ENCODE measurements around the gene NECAB2. TPM values are rescaled to one million over a fixed set of nuclear protein-coding genes. Genes with fewer than 3 reads are reported as not detected.

The NECAB2 gene
- total RNA-seq, 4 donors from 2014 or later: 0.90 TPM; not detected in 3

GRCh38 chr16:84022644-84023043 lies 54.6 kb downstream of the NECAB2 start:
- Histone ChIP-seq H3K27ac (no peak overlapping the region), H3K4me3 (no peak overlapping the region), H3K9me3 (peaks cover 0 to 42% (median 0%) of the 10 kb centered on the region in 4 donors), H3K36me3 (no peaks in the 10 kb centered on the region), H3K27me3 (peaks cover 0 to 5% of the 10 kb centered on the region in 2 donors), H3K4me1 (no peaks in the 10 kb centered on the region)
- WGBS, 2 donors: 68 to 75% methylated on average over 9 to 11 of the region's 11 CpGs
- DNase-seq (ENCODE audit: low spot score in 2 of 2): no peak
- TF ChIP-seq CTCF (IDR thresholded peaks at IDR 0.05) (no peak), POLR2A (IDR thresholded peaks at IDR 0.05) (no peak), EP300 (IDR thresholded peaks at IDR 0.05) (no peak)

GRCh38 chr16:84024854-84025253 lies 56.8 kb downstream of the NECAB2 start:
- WGBS, 2 donors: 58 to 75% methylated on average over 9 of the region's 9 CpGs
- DNase-seq (ENCODE audit: low spot score in 2 of 2): no peak
- TF ChIP-seq EP300 (IDR thresholded peaks at IDR 0.05) (no peak), CTCF (IDR thresholded peaks at IDR 0.05) (no peak), POLR2A (IDR thresholded peaks at IDR 0.05) (no peak)

GRCh38 chr16:84026606-84027005 lies 58.6 kb downstream of the NECAB2 start:
- no peaks in the 10 kb centered on the region for H3K4me1 ChIP-seq
- H3K27ac ChIP-seq: no peak overlapping the region
- no peaks in the 10 kb centered on the region for H3K36me3 ChIP-seq
- peaks cover 0 to 11% (median 0%) of the 10 kb centered on the region in 4 donors for H3K9me3 ChIP-seq
- WGBS, 2 donors: 75 to 84% methylated on average over 10 of the region's 10 CpGs
- H3K4me3 ChIP-seq: no peak overlapping the region
- H3K27me3 ChIP-seq: peaks cover 0 to 5% of the 10 kb centered on the region in 2 donors
- no peak for TF ChIP-seq EP300 (IDR thresholded peaks at IDR 0.05)
- no peak for TF ChIP-seq CTCF (IDR thresholded peaks at IDR 0.05)
- no peak for TF ChIP-seq POLR2A (IDR thresholded peaks at IDR 0.05)
- no peak for DNase-seq (ENCODE audit: low spot score in 2 of 2)

More at GRCh38 chr16:84024854-84025253, 56.8 kb downstream of the NECAB2 start:
- H3K36me3 ChIP-seq: no peaks in the 10 kb centered on the region
- H3K4me1 ChIP-seq: no peaks in the 10 kb centered on the region
- peaks cover 0 to 29% (median 0%) of the 10 kb centered on the region in 4 donors for H3K9me3 ChIP-seq
- peaks cover 0 to 5% of the 10 kb centered on the region in 2 donors for H3K27me3 ChIP-seq
- no peak overlapping the region for H3K27ac ChIP-seq
- no peak overlapping the region for H3K4me3 ChIP-seq

GRCh38 chr16:84027625-84028024 lies 59.6 kb downstream of the NECAB2 start:
- 73 to 74% methylated on average over 15 of the region's 15 CpGs for WGBS, 2 donors
- no peak for DNase-seq (ENCODE audit: low spot score in 2 of 2)
- TF ChIP-seq POLR2A (IDR thresholded peaks at IDR 0.05) (no peak), CTCF (IDR thresholded peaks at IDR 0.05) (no peak), EP300 (IDR thresholded peaks at IDR 0.05) (no peak)

GRCh38 chr16:84029297-84030047 lies 61.4 kb downstream of the NECAB2 start:
- no peak overlapping the region for H3K27ac ChIP-seq
- no peaks in the 10 kb centered on the region for H3K9me3 ChIP-seq
- WGBS, 2 donors: 70% methylated on average over 14 of the region's 14 CpGs
- no peaks in the 10 kb centered on the region for H3K36me3 ChIP-seq
- no peak for DNase-seq (ENCODE audit: low spot score in 2 of 2)
- no peak overlapping the region for H3K4me3 ChIP-seq
- H3K27me3 ChIP-seq: no peaks in the 10 kb centered on the region
- H3K4me1 ChIP-seq: no peaks in the 10 kb centered on the region
- no peak for TF ChIP-seq POLR2A (IDR thresholded peaks at IDR 0.05)
- TF ChIP-seq EP300 (IDR thresholded peaks at IDR 0.05): no peak
- no peak for TF ChIP-seq CTCF (IDR thresholded peaks at IDR 0.05)

More at GRCh38 chr16:84027625-84028024, 59.6 kb downstream of the NECAB2 start:
- H3K27ac ChIP-seq: no peak overlapping the region
- peaks cover 0 to 2% (median 0%) of the 10 kb centered on the region in 4 donors for H3K9me3 ChIP-seq
- no peaks in the 10 kb centered on the region for H3K4me1 ChIP-seq
- peaks cover 0 to 5% of the 10 kb centered on the region in 2 donors for H3K27me3 ChIP-seq
- no peaks in the 10 kb centered on the region for H3K36me3 ChIP-seq
- H3K4me3 ChIP-seq: no peak overlapping the region

Measured in tibial nerve (tissue), 4 donors.